Germinal center (tissue), 1 donor: ENCODE results near the gene DLST.

ENCODE experiments used
- DNase-seq: peaks from one replicate; pipeline ENCODE4 v3.0.0; 2012; ENCODE audit warnings: mixed read lengths, low spot score

DLST gene

DNA sequence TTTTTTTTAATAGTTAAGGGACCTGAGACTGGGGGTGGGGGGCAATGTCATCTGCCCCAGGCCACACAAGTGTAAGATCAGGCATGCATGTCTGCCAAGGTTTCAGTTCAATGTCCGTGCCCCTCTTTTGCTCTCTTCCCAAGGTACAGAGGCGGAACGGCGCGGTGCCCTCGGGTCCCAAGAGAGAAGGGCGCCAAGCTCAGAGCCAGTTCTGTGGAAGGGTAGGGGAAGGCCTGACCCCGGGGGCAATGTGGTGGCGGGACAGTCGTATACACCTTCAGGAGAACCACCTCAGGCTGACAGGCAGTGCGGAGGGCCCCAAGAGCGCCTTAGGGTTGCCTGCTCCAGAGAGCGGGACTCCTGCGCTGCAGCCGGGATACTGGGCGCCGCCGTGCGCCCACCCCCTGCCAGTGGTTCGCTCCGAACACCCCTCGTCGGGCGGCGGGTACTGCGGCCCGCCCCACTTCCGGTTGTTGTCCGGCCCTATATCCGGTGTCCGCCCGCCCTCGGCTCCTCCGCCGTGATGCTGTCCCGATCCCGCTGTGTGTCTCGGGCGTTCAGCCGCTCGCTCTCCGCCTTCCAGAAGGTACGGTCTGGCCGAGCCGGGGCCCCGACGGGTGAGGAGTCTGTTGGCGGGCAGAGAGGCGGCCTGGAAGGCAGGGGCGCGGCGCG is at the start of gene DLST:
TSS of gene DLST (plus strand) at position 486 of the 672 bp plus-strand sequence. CDS start at position 524, 38 bp downstream.
- DNase-seq = peak; percentile 94

- no peak for DNase-seq
Observed at GRCh38 chr14:74832849-74833248, 48.9 kb upstream of the DLST start.

DNA sequence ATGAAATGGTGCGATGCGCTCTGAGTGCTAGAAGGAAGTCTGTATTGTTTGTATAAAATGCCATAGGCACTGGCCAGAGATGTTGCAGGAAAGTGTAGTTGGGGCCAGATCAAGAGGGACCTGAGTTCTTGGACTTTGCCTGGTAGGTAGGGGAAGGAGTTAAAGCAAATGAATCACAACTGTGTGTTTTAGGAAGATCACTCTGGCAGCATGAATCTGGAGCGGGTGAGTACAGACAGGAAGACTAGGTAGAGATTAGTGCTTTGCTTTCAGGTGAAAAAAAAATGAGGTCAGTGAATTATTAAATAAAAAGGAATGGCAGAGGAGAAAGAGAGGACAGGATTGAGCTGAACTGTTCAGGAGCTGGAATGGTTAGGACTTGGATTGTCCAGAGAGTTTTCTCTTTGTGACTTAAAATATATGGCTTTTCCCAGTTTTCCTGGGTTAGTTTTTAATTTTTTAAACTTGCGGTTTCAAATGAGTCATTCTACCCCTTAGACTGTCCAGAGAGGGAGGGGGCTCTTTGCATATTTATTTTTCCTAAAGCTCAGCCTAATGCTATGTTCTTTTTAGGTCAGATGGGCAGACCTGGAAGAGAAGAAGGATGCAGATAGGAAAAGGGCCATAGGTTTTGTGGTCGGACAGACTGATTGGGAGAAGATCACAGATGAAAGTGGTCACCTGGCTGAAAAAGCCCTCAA is 46.9 kb upstream of the DLST start:
- no peak for DNase-seq

DNA sequence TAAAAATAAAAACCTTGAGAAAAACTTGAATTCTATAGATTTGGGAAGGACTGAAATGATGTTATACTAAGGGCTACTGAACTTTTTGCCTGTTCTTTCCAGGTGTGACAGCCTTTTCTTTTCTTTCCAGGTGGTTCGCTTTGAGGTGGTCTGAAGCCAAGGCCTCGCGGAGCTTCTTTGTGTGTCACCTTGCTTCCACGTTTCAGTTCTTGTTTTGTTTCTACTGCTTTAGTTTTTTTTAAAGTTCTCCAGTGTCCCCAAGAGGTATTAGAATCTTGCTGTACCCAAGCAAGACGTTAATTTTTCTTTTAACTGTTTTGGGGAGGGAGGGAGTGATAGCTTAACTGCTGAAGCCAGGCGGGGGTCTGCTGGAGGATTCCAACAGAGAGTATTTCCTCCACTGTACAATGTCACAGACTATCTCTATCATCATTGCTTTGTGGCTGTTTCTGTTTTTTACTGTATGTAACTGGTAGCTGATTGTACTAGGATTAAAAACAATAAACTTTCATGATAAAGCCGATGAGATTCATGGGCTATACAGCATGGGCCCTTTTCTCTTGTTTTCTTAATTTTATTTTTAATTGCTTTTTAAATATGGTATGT is 46.0 kb upstream of the DLST start:
- no peak for DNase-seq

- DNase-seq = no peak
Observed at GRCh38 chr14:74836251-74836960, 45.3 kb upstream of the DLST start.

- DNase-seq = no peak
Observed at GRCh38 chr14:74838166-74838565, 43.5 kb upstream of the DLST start.

- no peak for DNase-seq
Observed at GRCh38 chr14:74840603-74841030, 41.1 kb upstream of the DLST start.

DNA sequence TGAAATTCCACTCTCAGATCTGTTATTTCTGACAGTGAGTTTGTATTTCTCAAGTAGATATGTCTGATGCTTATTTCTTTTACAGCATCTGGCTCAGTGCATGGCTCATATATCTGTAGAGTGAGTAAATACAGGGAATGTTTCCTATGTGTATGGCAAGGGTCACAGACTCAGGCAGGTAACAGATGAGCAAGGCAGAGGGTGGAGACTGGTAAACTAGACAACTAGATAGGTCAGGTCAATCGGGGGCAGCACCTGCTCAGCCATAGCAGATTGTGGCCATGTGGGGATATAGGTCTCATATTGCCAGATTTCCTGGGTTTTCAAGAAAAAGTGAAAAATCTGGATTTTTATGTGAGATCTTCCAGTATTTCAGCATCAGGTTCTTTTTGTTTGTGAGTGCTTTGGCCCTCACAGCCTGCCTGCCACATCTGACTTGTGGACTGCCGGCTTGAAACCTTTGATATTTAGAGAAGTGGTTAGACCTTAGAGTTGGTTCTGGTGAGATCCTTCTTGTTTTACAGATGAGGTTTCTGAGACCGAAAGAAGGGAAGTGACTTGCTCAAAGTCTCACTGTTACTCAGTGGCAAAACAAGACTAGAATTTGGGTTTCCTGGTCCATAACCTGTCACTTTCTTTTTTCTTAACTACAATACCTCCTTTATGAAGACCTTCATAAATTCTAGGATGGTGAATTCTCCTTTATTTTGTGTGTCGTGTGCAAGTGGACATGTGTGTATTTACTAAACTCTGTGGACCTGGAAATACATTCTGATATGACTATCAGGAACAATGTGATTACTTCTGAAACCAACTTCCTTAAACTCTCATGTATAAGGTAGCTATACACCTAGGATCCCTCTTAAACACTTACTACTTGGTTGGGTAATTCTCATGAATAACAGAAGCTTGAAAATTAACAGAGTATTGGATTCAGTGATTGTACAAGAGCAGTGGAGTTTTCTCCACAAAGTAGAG is 40.2 kb upstream of the DLST start:
- peak; percentile 16 for DNase-seq

- no peak for DNase-seq
Observed at GRCh38 chr14:74843653-74844052, 38.1 kb upstream of the DLST start.

DNA sequence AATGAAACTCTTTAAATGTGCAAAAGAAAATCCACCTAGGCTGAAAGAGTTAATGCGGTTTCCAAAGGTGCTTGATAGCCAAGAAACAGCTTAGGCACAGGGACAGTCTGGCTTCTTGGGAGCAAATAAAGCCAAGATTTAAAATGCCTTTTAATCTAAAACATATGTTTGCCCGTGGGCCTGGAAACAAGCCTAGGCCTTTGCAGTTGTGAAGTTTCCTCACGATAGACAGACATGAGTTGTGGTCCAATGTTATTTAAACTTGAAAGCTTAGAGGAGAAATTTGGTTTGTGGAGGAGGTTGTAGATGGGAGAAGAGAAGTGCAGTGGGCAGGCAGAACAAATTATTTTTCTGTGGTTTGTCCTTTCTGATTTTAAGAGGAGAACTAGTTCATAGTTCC is 35.5 kb upstream of the DLST start:
- no peak for DNase-seq

GRCh38 chr14:74846968-74847665 is 34.6 kb upstream of the DLST start:
- no peak for DNase-seq

DNA sequence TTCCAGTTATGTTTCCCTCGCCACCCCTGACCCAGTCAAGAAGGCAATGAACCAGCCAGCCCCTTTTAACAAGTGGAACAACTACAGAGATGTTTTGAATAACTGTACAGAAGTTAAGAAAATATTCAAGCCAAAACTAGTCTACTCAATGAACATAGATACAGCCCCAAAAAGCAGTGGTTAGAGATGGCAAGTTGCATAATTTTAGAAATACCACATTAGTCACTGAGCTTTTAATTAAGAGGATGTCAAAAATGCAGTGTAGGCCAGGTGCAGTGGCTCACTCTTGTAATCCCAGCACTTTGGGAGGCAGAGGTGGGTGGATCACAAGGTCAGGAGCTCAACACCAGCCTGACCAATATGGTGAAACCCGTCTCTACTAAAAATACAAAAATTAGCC is 32.9 kb upstream of the DLST start:
- DNase-seq = no peak

- no peak for DNase-seq
Observed at GRCh38 chr14:74852922-74853530, 28.7 kb upstream of the DLST start.

- no peak for DNase-seq
Observed at GRCh38 chr14:74853581-74853980, 28.1 kb upstream of the DLST start.

GRCh38 chr14:74855021-74855420 is 26.7 kb upstream of the DLST start:
- DNase-seq = no peak

- DNase-seq = no peak
Observed at GRCh38 chr14:74855945-74856344, 25.8 kb upstream of the DLST start.

- no peak for DNase-seq
Observed at GRCh38 chr14:74856366-74856765, 25.4 kb upstream of the DLST start.

DNA sequence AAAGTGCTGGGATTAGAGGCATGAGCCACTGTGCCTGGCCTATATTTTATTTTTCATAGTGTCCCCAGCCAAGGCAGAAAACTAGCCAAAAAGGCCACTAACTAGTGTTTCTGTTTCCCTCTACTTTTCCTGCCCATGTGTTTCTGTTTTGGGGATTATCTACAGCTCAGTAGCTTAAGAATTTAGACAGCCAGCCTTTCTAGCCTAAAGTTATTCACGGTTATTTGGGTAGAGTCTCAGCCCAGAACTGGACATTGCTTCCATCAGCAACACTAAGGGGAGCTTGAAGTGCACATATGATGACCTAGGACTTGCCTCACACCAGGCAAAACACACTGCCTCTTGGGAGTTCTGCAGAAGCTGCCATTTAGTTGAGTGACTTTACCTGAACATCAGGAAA is 23.7 kb upstream of the DLST start:
- no peak for DNase-seq

DNA sequence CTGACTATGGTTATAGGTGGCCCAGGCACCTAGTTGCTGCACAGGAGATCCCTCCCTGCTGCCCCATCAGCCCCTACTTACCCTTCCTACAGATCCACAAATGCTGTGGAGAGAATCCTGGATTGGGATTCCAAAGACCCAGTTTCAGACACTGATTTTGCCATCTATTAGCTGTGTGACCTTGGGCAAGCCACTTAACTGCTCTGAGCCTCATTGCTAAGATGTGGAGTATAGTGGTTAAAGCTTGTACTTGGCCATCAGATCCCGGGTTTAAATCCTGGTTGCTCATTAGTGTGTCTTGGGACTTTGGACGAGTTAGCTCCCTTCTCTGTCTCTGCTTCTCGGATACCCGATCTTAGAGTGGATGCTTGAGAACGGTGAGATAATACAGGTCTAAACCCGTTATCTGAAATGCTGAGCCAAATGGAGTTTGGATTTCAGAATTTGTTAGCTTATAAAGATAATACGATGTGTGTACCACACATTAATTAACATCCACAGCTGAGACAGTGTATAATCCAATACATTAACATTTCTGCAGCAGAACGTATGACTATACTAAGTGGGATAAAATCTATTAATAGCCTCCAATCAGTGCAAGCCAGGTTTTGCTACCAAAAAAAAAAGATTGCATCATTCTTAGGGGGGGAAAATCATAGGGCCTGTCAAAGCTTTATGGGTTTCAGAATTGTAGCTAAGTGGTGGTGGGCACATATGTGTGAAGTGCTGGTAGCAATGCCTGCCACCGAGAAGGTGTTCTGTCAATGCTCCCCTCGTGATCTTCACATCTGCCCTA is 21.8 kb upstream of the DLST start:
- DNase-seq = no peak
